ENCODE measurements around the gene ERBB4. TPM values are rescaled to one million over a fixed set of nuclear protein-coding genes. Genes with fewer than 3 reads are reported as not detected.

ERBB4 gene
- total RNA-seq, 4 donors from 2014 or later = 0.04 to 0.57 (median 0.35) TPM; not detected in 1

GRCh38 chr2:211436182-211436581 lies 1102.4 kb downstream of the ERBB4 start:
- Histone ChIP-seq H3K27me3 (no peaks in the 10 kb centered on the region), H3K36me3 (no peaks in the 10 kb centered on the region), H3K4me3 (no peak overlapping the region), H3K27ac (no peak overlapping the region), H3K9me3 (no peaks in the 10 kb centered on the region), H3K4me1 (no peaks in the 10 kb centered on the region)
- no peak for TF ChIP-seq CTCF (IDR thresholded peaks at IDR 0.05)
- no peak for TF ChIP-seq POLR2A (IDR thresholded peaks at IDR 0.05)
- no peak for DNase-seq
- intact Hi-C loops (cut with DNase I) = no loop called here
- 23 to 40% methylated on average over 1 of the region's 1 CpG for WGBS, 2 donors

- TF ChIP-seq POLR2A (IDR thresholded peaks at IDR 0.05) (no peak), CTCF (IDR thresholded peaks at IDR 0.05) (no peak)
- WGBS, 2 donors = 77 to 91% methylated on average over 6 of the region's 9 CpGs
- no peaks in the 10 kb centered on the region for H3K4me1 ChIP-seq
- no peak overlapping the region for H3K4me3 ChIP-seq
- intact Hi-C loops (cut with DNase I) = no loop called here
- no peak for DNase-seq
- H3K27ac ChIP-seq = no peak overlapping the region
- no peaks in the 10 kb centered on the region for H3K27me3 ChIP-seq
- H3K36me3 ChIP-seq = no peaks in the 10 kb centered on the region
- H3K9me3 ChIP-seq = no peaks in the 10 kb centered on the region
These were observed 1103.3 kb downstream of the ERBB4 start for GRCh38 chr2:211435331-211435730.

GRCh38 chr2:211434773-211435172 lies 1103.8 kb downstream of the ERBB4 start:
- Histone ChIP-seq H3K27me3 (no peaks in the 10 kb centered on the region), H3K4me1 (no peaks in the 10 kb centered on the region), H3K36me3 (no peaks in the 10 kb centered on the region), H3K27ac (no peak overlapping the region), H3K9me3 (no peaks in the 10 kb centered on the region), H3K4me3 (no peak overlapping the region)
- intact Hi-C loops (cut with DNase I) = no loop called here
- TF ChIP-seq POLR2A (IDR thresholded peaks at IDR 0.05) (no peak), CTCF (IDR thresholded peaks at IDR 0.05) (no peak)
- 76 to 83% methylated on average over 3 of the region's 3 CpGs for WGBS, 2 donors
- DNase-seq = no peak

- 70 to 71% methylated on average over 3 of the region's 3 CpGs for WGBS, 2 donors
- Histone ChIP-seq H3K4me1 (no peaks in the 10 kb centered on the region), H3K36me3 (no peaks in the 10 kb centered on the region), H3K9me3 (no peaks in the 10 kb centered on the region), H3K27ac (no peak overlapping the region), H3K27me3 (no peaks in the 10 kb centered on the region), H3K4me3 (no peak overlapping the region)
- TF ChIP-seq POLR2A (IDR thresholded peaks at IDR 0.05) (no peak), CTCF (IDR thresholded peaks at IDR 0.05) (no peak)
- no peak for DNase-seq
- intact Hi-C loops (cut with DNase I) = no loop called here
These were observed 1109.2 kb downstream of the ERBB4 start for GRCh38 chr2:211429256-211429920.

GRCh38 chr2:211426240-211426639 lies 1112.4 kb downstream of the ERBB4 start:
- intact Hi-C loops (cut with DNase I) = no loop called here
- Histone ChIP-seq H3K4me3 (no peak overlapping the region), H3K27ac (no peak overlapping the region), H3K36me3 (no peaks in the 10 kb centered on the region), H3K9me3 (no peaks in the 10 kb centered on the region), H3K4me1 (no peaks in the 10 kb centered on the region), H3K27me3 (no peaks in the 10 kb centered on the region)
- DNase-seq = no peak
- TF ChIP-seq POLR2A (IDR thresholded peaks at IDR 0.05) (no peak), CTCF (IDR thresholded peaks at IDR 0.05) (no peak)
- WGBS, 2 donors = 24 to 33% methylated on average over 2 of the region's 2 CpGs

All from esophagus squamous epithelium (tissue), 5 donors.